Fibroblast of skin of back (primary cell): ENCODE measurements around the gene ABCC6.
"Not testable (repeated sequence)": the region's sequence is repeated elsewhere in the genome, so short reads cannot be mapped to it uniquely, and the experiment has no call there.

Source experiments
- DNase-seq: peaks from one replicate; pipeline ENCODE4 v3.0.0-alpha.2; 2013

Gene ABCC6

GRCh38 chr16:16188827-16189226 lies 34.5 kb downstream of the ABCC6 start:
- no peak for DNase-seq

GRCh38 chr16:16186820-16187219 lies 36.5 kb downstream of the ABCC6 start:
- no peak for DNase-seq

GRCh38 chr16:16185095-16185494 lies 38.2 kb downstream of the ABCC6 start:
- DNase-seq = no peak

GRCh38 chr16:16184594-16184993 lies 38.7 kb downstream of the ABCC6 start:
- no peak for DNase-seq

GRCh38 chr16:16183562-16183961 lies 39.7 kb downstream of the ABCC6 start:
- no peak for DNase-seq

- no peak for DNase-seq
Measured at GRCh38 chr16:16182918-16183317, 40.4 kb downstream of the ABCC6 start.

- DNase-seq = not testable (repeated sequence)
Measured at GRCh38 chr16:16181748-16182147, 41.5 kb downstream of the ABCC6 start.

GRCh38 chr16:16178455-16179162 lies 44.7 kb downstream of the ABCC6 start:
- DNase-seq = no peak

GRCh38 chr16:16176328-16176727 lies 47.0 kb downstream of the ABCC6 start:
- no peak for DNase-seq

GRCh38 chr16:16175296-16175695 lies 48.0 kb downstream of the ABCC6 start:
- DNase-seq = no peak

GRCh38 chr16:16172991-16173390 lies 50.3 kb downstream of the ABCC6 start:
- DNase-seq = no peak

GRCh38 chr16:16171332-16171919 lies 51.9 kb downstream of the ABCC6 start:
- DNase-seq = no peak

GRCh38 chr16:16169615-16170014 lies 53.7 kb downstream of the ABCC6 start:
- no peak for DNase-seq

GRCh38 chr16:16168431-16168830 lies 54.9 kb downstream of the ABCC6 start:
- DNase-seq = no peak

GRCh38 chr16:16167927-16168326 lies 55.4 kb downstream of the ABCC6 start:
- no peak for DNase-seq

- DNase-seq = no peak
Measured at GRCh38 chr16:16166949-16167348, 56.3 kb downstream of the ABCC6 start.

GRCh38 chr16:16166085-16166484 lies 57.2 kb downstream of the ABCC6 start:
- no peak for DNase-seq

- DNase-seq = no peak
Measured at GRCh38 chr16:16164243-16164642, 59.1 kb downstream of the ABCC6 start.

GRCh38 chr16:16163571-16163970 lies 59.7 kb downstream of the ABCC6 start:
- DNase-seq = no peak

- DNase-seq = no peak
Measured at GRCh38 chr16:16163109-16163508, 60.2 kb downstream of the ABCC6 start.

- no peak for DNase-seq
Measured at GRCh38 chr16:16162591-16162990, 60.7 kb downstream of the ABCC6 start.

- DNase-seq = not testable (repeated sequence)
Measured at GRCh38 chr16:16161840-16162239, 61.5 kb downstream of the ABCC6 start.

- no peak for DNase-seq
Measured at GRCh38 chr16:16161319-16161718, 62.0 kb downstream of the ABCC6 start.

- DNase-seq = no peak
Measured at GRCh38 chr16:16159662-16160061, 63.6 kb downstream of the ABCC6 start.
